Neural cell (in vitro differentiated cells): ENCODE measurements around the gene MGLL. TPM values are rescaled to one million over a fixed set of nuclear protein-coding genes. Genes with fewer than 3 reads are reported as not detected.

Source experiments
- H2AFZ ChIP-seq: fragments of 200-600, 300-800 bp; sonication (generic), shearing (Covaris generic); 2 replicates; pipeline ENCODE4 v1.6.0; 2014; ENCODE audit warnings: low read depth, mild to moderate bottlenecking, antibody characterized with exemption, low read length, moderate library complexity
- H3F3A ChIP-seq: fragments of 200-600 bp; shearing (Covaris generic); 2 replicates; pipeline ENCODE4 v1.6.1; 2016; ENCODE audit warnings: mild to moderate bottlenecking, moderate library complexity, mixed read lengths, antibody characterized with exemption, low read length; ENCODE audit not compliant: insufficient read depth, poor library complexity, severe bottlenecking
- H3K27ac ChIP-seq: fragments of 200-600, 300-800 bp; sonication (generic), shearing (Covaris generic); 2 replicates; pipeline ENCODE4 v1.5.1; 2014; ENCODE audit warnings: mild to moderate bottlenecking, low read length, moderate library complexity
- H3K27me3 ChIP-seq: fragments of 300-800, 200-600 bp; sonication (generic), shearing (Covaris generic); 2 replicates; pipeline ENCODE4 v1.6.0; 2014; ENCODE audit warnings: mild to moderate bottlenecking, low read depth, low read length, moderate library complexity; ENCODE audit not compliant: insufficient read depth
- H3K36me3 ChIP-seq: fragments of 300-800, 200-600 bp; sonication (generic), shearing (Covaris generic); 2 replicates; pipeline ENCODE4 v1.5.1; 2014; ENCODE audit warnings: mild to moderate bottlenecking, antibody characterized with exemption, low read length, moderate library complexity; ENCODE audit not compliant: insufficient read depth
- H3K4me2 ChIP-seq: fragments of 300-800, 200-600 bp; sonication (generic), shearing (Covaris generic); 2 replicates; pipeline ENCODE4 v1.6.0; 2014; ENCODE audit warnings: mild to moderate bottlenecking, low read length
- H3K4me3 ChIP-seq: fragments of 300-800, 200-600 bp; sonication (generic), shearing (Covaris generic); 2 replicates; pipeline ENCODE4 v1.5.1; 2014; ENCODE audit warnings: mild to moderate bottlenecking, low read length, moderate library complexity
- H3K79me2 ChIP-seq: fragments of 200-600 bp; shearing (Covaris generic); replicated peaks from 2 replicates; pipeline ENCODE4 v1.6.0; 2014; ENCODE audit warnings: mild to moderate bottlenecking, low read length, moderate library complexity; ENCODE audit not compliant: insufficient read depth
- H3K9ac ChIP-seq: fragments of 300-800, 200-600 bp; sonication (generic), shearing (Covaris generic); 2 replicates; pipeline ENCODE4 v1.6.1; 2016; ENCODE audit warnings: mild to moderate bottlenecking, low read length, mixed read lengths
- H3K9me2 ChIP-seq: fragments of 200-600 bp; shearing (Covaris generic); 2 replicates; pipeline ENCODE4 v1.6.1; 2016; ENCODE audit warnings: mild to moderate bottlenecking, low read length, mixed read lengths; ENCODE audit not compliant: insufficient read depth
- H3K9me3 ChIP-seq: fragments of 200-600, 300-800 bp; sonication (generic), shearing (Covaris generic); 2 replicates; pipeline ENCODE4 v1.6.1; 2016; ENCODE audit warnings: mild to moderate bottlenecking, mixed run types, low read length, moderate library complexity, mixed read lengths
- H4K20me1 ChIP-seq: fragments of 200-600 bp; shearing (Covaris generic); 2 replicates; pipeline ENCODE4 v1.6.1; 2016; ENCODE audit warnings: mild to moderate bottlenecking, mixed run types; ENCODE audit not compliant: insufficient read depth
- CTCF ChIP-seq: fragments of 450-650 bp; IDR thresholded peaks from 2 replicates; pipeline ENCODE4 v1.5.1; 2014; ENCODE audit warnings: antibody characterized with exemption, mild to moderate bottlenecking, moderate library complexity; ENCODE audit not compliant: poor library complexity, severe bottlenecking
- EP300 ChIP-seq: fragments of 450-650 bp; conservative IDR thresholded peaks from 2 replicates; pipeline ENCODE4 v1.6.1; 2014; ENCODE audit warnings: antibody characterized with exemption, mild to moderate bottlenecking, moderate library complexity; ENCODE audit not compliant: poor library complexity, severe bottlenecking
- EZH2 ChIP-seq: fragments of 200-600, 300-800 bp; shearing (Covaris generic), sonication (generic); IDR thresholded peaks from 2 replicates; pipeline ENCODE4 v1.6.1; 2014; ENCODE audit warnings: antibody characterized with exemption, low read length, borderline replicate concordance, mild to moderate bottlenecking; ENCODE audit not compliant: insufficient read depth, poor library complexity, severe bottlenecking
- MXI1 ChIP-seq: fragments of 450-650 bp; conservative IDR thresholded peaks from 2 replicates; pipeline ENCODE4 v1.6.1; 2014; ENCODE audit warnings: antibody characterized with exemption, mild to moderate bottlenecking; ENCODE audit not compliant: poor library complexity, severe bottlenecking
- POLR2AphosphoS5 ChIP-seq: IDR thresholded peaks from 2 replicates; pipeline ENCODE4 v1.6.1; 2012
- RAD21 ChIP-seq: fragments of 450-650 bp; conservative IDR thresholded peaks from 2 replicates; pipeline ENCODE4 v1.6.1; 2014; ENCODE audit warnings: antibody characterized with exemption, mild to moderate bottlenecking, moderate library complexity
- REST ChIP-seq: IDR thresholded peaks from 2 replicates; pipeline ENCODE4 v1.6.1; 2012; ENCODE audit warnings: borderline replicate concordance
- SMC3 ChIP-seq: fragments of 450-650 bp; conservative IDR thresholded peaks from 2 replicates; pipeline ENCODE4 v1.6.1; 2014; ENCODE audit warnings: antibody characterized with exemption, mild to moderate bottlenecking, moderate library complexity; ENCODE audit not compliant: poor library complexity
- TAF1 ChIP-seq: IDR thresholded peaks from 2 replicates; pipeline ENCODE4 v1.6.1; 2012; ENCODE audit warnings: low read depth
- polyA plus RNA-seq: library from polyadenylated mRNA; depleted of rRNA; stranded (reverse); fragments of >200 nt; gene quantifications from 2 replicates; pipeline ENCODE4 v1.2.3, GENCODE V29; 2014

Gene MGLL
- polyA plus RNA-seq, 1 donor from 2014 or later, result 2.0 TPM

- no peaks in the 10 kb centered on the region for H3K9me3 ChIP-seq
- no peaks in the 10 kb centered on the region for H3K36me3 ChIP-seq
- H3K4me3 ChIP-seq, result no peak overlapping the region
- H3K9ac ChIP-seq, result no peak overlapping the region
- H3K27me3 ChIP-seq, result no peaks in the 10 kb centered on the region
- no peaks in the 10 kb centered on the region for H3F3A ChIP-seq
- H3K27ac ChIP-seq, result no peak overlapping the region
- no peaks in the 10 kb centered on the region for H4K20me1 ChIP-seq
- H3K9me2 ChIP-seq, result no peaks in the 10 kb centered on the region
- H3K4me2 ChIP-seq, result no peak overlapping the region
- H2AFZ ChIP-seq, result no peak overlapping the region
- no peak for TF ChIP-seq TAF1
- TF ChIP-seq CTCF, result no peak
- TF ChIP-seq REST, result no peak
- no peak for TF ChIP-seq SMC3
- no peak for TF ChIP-seq RAD21
- TF ChIP-seq EP300, result no peak
- TF ChIP-seq POLR2AphosphoS5, result no peak
- TF ChIP-seq EZH2, result no peak
- TF ChIP-seq MXI1, result no peak
- no peaks in the 10 kb centered on the region for H3K79me2 ChIP-seq
Observed at GRCh38 chr3:127783166-127783565, 39.1 kb downstream of the MGLL start.

- no peaks in the 10 kb centered on the region for H3K27me3 ChIP-seq
- no peak overlapping the region for H3K27ac ChIP-seq
- TF ChIP-seq EZH2, result no peak
- TF ChIP-seq REST, result no peak
- no peak for TF ChIP-seq EP300
- TF ChIP-seq MXI1, result no peak
- no peak for TF ChIP-seq TAF1
- TF ChIP-seq RAD21, result no peak
- TF ChIP-seq POLR2AphosphoS5, result no peak
- TF ChIP-seq SMC3, result no peak
- no peak for TF ChIP-seq CTCF
- no peaks in the 10 kb centered on the region for H3K9me2 ChIP-seq
- H4K20me1 ChIP-seq, result no peaks in the 10 kb centered on the region
- H3K4me3 ChIP-seq, result no peak overlapping the region
- no peaks in the 10 kb centered on the region for H3K79me2 ChIP-seq
- H3K4me2 ChIP-seq, result no peak overlapping the region
- no peaks in the 10 kb centered on the region for H3K36me3 ChIP-seq
- H3K9ac ChIP-seq, result no peak overlapping the region
- H3K9me3 ChIP-seq, result no peaks in the 10 kb centered on the region
- H2AFZ ChIP-seq, result no peak overlapping the region
- no peaks in the 10 kb centered on the region for H3F3A ChIP-seq
Observed at GRCh38 chr3:127781411-127782001, 40.8 kb downstream of the MGLL start.
